ENCODE measurements around the gene ABCD4. TPM values are rescaled to one million over a fixed set of nuclear protein-coding genes. Genes with fewer than 3 reads are reported as not detected.
A peak's percentile ranks its signal among the peaks of the same experiment; 100 is the strongest.

Gene ABCD4
- polyA plus RNA-seq = 100 to 1,000 TPM in 1 of 4 donors, 10 to 100 TPM in 3; 31.1 to 138 (median 51.7) TPM
- long read RNA-seq, donor 1 = 0 reads
- long read RNA-seq, donor 2, partial matches to known transcripts = 0 of 4 reads
- long read RNA-seq, donor 2, other reads (novel, unspliced or antisense) = 0 of 4 reads
- long read RNA-seq, donor 3, partial matches to known transcripts = 9 of 18 reads
- long read RNA-seq, donor 3, other reads (novel, unspliced or antisense) = 0 of 18 reads
- long read RNA-seq, donor 4 = 0 reads
- long read RNA-seq, donor 5, partial matches to known transcripts = 0 of 3 reads
- long read RNA-seq, donor 5, other reads (novel, unspliced or antisense) = 0 of 3 reads
- long read RNA-seq, donor 6, partial matches to known transcripts = 18 of 23 reads
- long read RNA-seq, donor 6, other reads (novel, unspliced or antisense) = 0 of 23 reads
- long read RNA-seq, donor 7 = 0 reads
- long read RNA-seq, donor 8 = 0 reads
- long read RNA-seq, donor 9, partial matches to known transcripts = 5 of 7 reads
- long read RNA-seq, donor 9, other reads (novel, unspliced or antisense) = 0 of 7 reads
- long read RNA-seq, donor 10, partial matches to known transcripts = 8 of 14 reads
- long read RNA-seq, donor 10, other reads (novel, unspliced or antisense) = 0 of 14 reads

GRCh38 chr14:74302634-74303569 is at the start of gene ABCD4:
TSS of gene ABCD4 (minus strand) at chr14:74302934. CDS start at chr14:74302912, 22 bp downstream.
- Histone ChIP-seq H3K4me1 (ENCODE audit: control insufficient read depth in 3 of 3, insufficient read depth in 2 of 3, low read depth in 1 of 3, low read length in 2 of 3) (peaks cover 3 to 19% (median 5%) of the 10 kb centered on the region in 3 donors), H3K27ac (ENCODE audit: low read depth in 1 of 3, low read length in 2 of 3) (peak within 1 kb of the TSS; percentile 86 to 95 (median 90)), H3K36me3 (ENCODE audit: control insufficient read depth in 3 of 3, insufficient read depth in 2 of 3, low read depth in 1 of 3, low read length in 3 of 3) (peaks cover 0 to 24% (median 5%) of the 10 kb centered on the region in 3 donors), H3K9me3 (ENCODE audit: control insufficient read depth in 2 of 2, insufficient read depth in 1 of 2, low read depth in 1 of 2, low read length in 1 of 2) (no peaks in the 10 kb centered on the region), H3K4me3 (ENCODE audit: low read depth in 1 of 3, low read length in 3 of 3) (peak within 1 kb of the TSS; percentile 79 to 97 (median 79)), H3K27me3 (ENCODE audit: control insufficient read depth in 3 of 3, insufficient read depth in 3 of 3, low read length in 3 of 3) (no peaks in the 10 kb centered on the region)
- WGBS, 3 donors = 13 to 14% (median 13%) methylated on average over 56 to 61 of the region's 61 CpGs
- no peak for FAIRE-seq
- DNase-seq = peak; percentile 96 to 97

GRCh38 chr14:74350928-74351323 is 48.2 kb upstream of the ABCD4 start:
- WGBS, 3 donors = 0 to 12% (median 5%) methylated on average over 1 of the region's 1 CpG
- peak overlapping the region in 2 of 3 donors; percentile 14 to 73 for H3K27ac ChIP-seq (ENCODE audit: low read depth in 1 of 3, low read length in 2 of 3)
- H3K4me1 ChIP-seq (ENCODE audit: control insufficient read depth in 3 of 3, insufficient read depth in 2 of 3, low read depth in 1 of 3, low read length in 2 of 3) = peaks cover 0 to 47% (median 7%) of the 10 kb centered on the region in 3 donors
- no peak for DNase-seq
- H3K9me3 ChIP-seq (ENCODE audit: control insufficient read depth in 2 of 2, insufficient read depth in 1 of 2, low read depth in 1 of 2, low read length in 1 of 2) = no peaks in the 10 kb centered on the region
- no peaks in the 10 kb centered on the region for H3K36me3 ChIP-seq (ENCODE audit: control insufficient read depth in 3 of 3, insufficient read depth in 2 of 3, low read depth in 1 of 3, low read length in 3 of 3)
- no peak overlapping the region for H3K4me3 ChIP-seq (ENCODE audit: low read depth in 1 of 3, low read length in 3 of 3)
- no peak for FAIRE-seq
- peaks cover 0 to 6% (median 0%) of the 10 kb centered on the region in 3 donors for H3K27me3 ChIP-seq (ENCODE audit: control insufficient read depth in 3 of 3, insufficient read depth in 3 of 3, low read length in 3 of 3)

- FAIRE-seq = no peak
- peaks cover 0 to 47% (median 7%) of the 10 kb centered on the region in 3 donors for H3K4me1 ChIP-seq (ENCODE audit: control insufficient read depth in 3 of 3, insufficient read depth in 2 of 3, low read depth in 1 of 3, low read length in 2 of 3)
- 12 to 28% (median 17%) methylated on average over 11 of the region's 11 CpGs for WGBS, 3 donors
- H3K36me3 ChIP-seq (ENCODE audit: control insufficient read depth in 3 of 3, insufficient read depth in 2 of 3, low read depth in 1 of 3, low read length in 3 of 3) = no peaks in the 10 kb centered on the region
- H3K4me3 ChIP-seq (ENCODE audit: low read depth in 1 of 3, low read length in 3 of 3) = no peak overlapping the region
- H3K27me3 ChIP-seq (ENCODE audit: control insufficient read depth in 3 of 3, insufficient read depth in 3 of 3, low read length in 3 of 3) = peaks cover 0 to 6% (median 0%) of the 10 kb centered on the region in 3 donors
- H3K27ac ChIP-seq (ENCODE audit: low read depth in 1 of 3, low read length in 2 of 3) = peak overlapping the region in 2 of 3 donors; percentile 45 to 73
- peak; percentile 43 to 76 for DNase-seq
- no peaks in the 10 kb centered on the region for H3K9me3 ChIP-seq (ENCODE audit: control insufficient read depth in 2 of 2, insufficient read depth in 1 of 2, low read depth in 1 of 2, low read length in 1 of 2)
These were observed 47.6 kb upstream of the ABCD4 start for GRCh38 chr14:74350211-74350927.

GRCh38 chr14:74349757-74350156 is 47.0 kb upstream of the ABCD4 start:
- Histone ChIP-seq H3K27ac (ENCODE audit: low read depth in 1 of 3, low read length in 2 of 3) (peak overlapping the region in 2 of 3 donors; percentile 45 to 73), H3K4me3 (ENCODE audit: low read depth in 1 of 3, low read length in 3 of 3) (no peak overlapping the region)

GRCh38 chr14:74348735-74349463 is 46.2 kb upstream of the ABCD4 start:
- Histone ChIP-seq H3K4me1 (ENCODE audit: control insufficient read depth in 3 of 3, insufficient read depth in 2 of 3, low read depth in 1 of 3, low read length in 2 of 3) (peaks cover 0 to 47% (median 7%) of the 10 kb centered on the region in 3 donors), H3K27me3 (ENCODE audit: control insufficient read depth in 3 of 3, insufficient read depth in 3 of 3, low read length in 3 of 3) (peaks cover 0 to 6% (median 0%) of the 10 kb centered on the region in 3 donors), H3K36me3 (ENCODE audit: control insufficient read depth in 3 of 3, insufficient read depth in 2 of 3, low read depth in 1 of 3, low read length in 3 of 3) (no peaks in the 10 kb centered on the region), H3K9me3 (ENCODE audit: control insufficient read depth in 2 of 2, insufficient read depth in 1 of 2, low read depth in 1 of 2, low read length in 1 of 2) (no peaks in the 10 kb centered on the region), H3K27ac (ENCODE audit: low read depth in 1 of 3, low read length in 2 of 3) (peak overlapping the region in 1 of 3 donors; percentile 64), H3K4me3 (ENCODE audit: low read depth in 1 of 3, low read length in 3 of 3) (no peak overlapping the region)
- 51 to 71% (median 69%) methylated on average over 13 to 17 of the region's 17 CpGs for WGBS, 3 donors
- FAIRE-seq (no peak), DNase-seq (no peak)

More at GRCh38 chr14:74349757-74350156, 47.0 kb upstream of the ABCD4 start:
- Histone ChIP-seq H3K4me1 (ENCODE audit: control insufficient read depth in 3 of 3, insufficient read depth in 2 of 3, low read depth in 1 of 3, low read length in 2 of 3) (peaks cover 0 to 47% (median 7%) of the 10 kb centered on the region in 3 donors), H3K9me3 (ENCODE audit: control insufficient read depth in 2 of 2, insufficient read depth in 1 of 2, low read depth in 1 of 2, low read length in 1 of 2) (no peaks in the 10 kb centered on the region), H3K36me3 (ENCODE audit: control insufficient read depth in 3 of 3, insufficient read depth in 2 of 3, low read depth in 1 of 3, low read length in 3 of 3) (no peaks in the 10 kb centered on the region), H3K27me3 (ENCODE audit: control insufficient read depth in 3 of 3, insufficient read depth in 3 of 3, low read length in 3 of 3) (peaks cover 0 to 6% (median 0%) of the 10 kb centered on the region in 3 donors)
- FAIRE-seq = no peak
- 13 to 33% (median 21%) methylated on average over 4 of the region's 4 CpGs for WGBS, 3 donors
- DNase-seq = peak; percentile 84 to 94

- FAIRE-seq = no peak
- DNase-seq = no peak
- WGBS, 3 donors = 66 to 89% (median 80%) methylated on average over 12 of the region's 12 CpGs
These were observed 45.6 kb upstream of the ABCD4 start, which contains the start of gene VRTN for GRCh38 chr14:74348241-74348734. TSS of gene VRTN (plus strand) at chr14:74348471. CDS start at chr14:74356784, 8,313 bp downstream.

GRCh38 chr14:74347795-74348100 is 45.0 kb upstream of the ABCD4 start:
- no peak overlapping the region for H3K4me3 ChIP-seq (ENCODE audit: low read depth in 1 of 3, low read length in 3 of 3)
- H3K36me3 ChIP-seq (ENCODE audit: control insufficient read depth in 3 of 3, insufficient read depth in 2 of 3, low read depth in 1 of 3, low read length in 3 of 3) = no peaks in the 10 kb centered on the region
- H3K27me3 ChIP-seq (ENCODE audit: control insufficient read depth in 3 of 3, insufficient read depth in 3 of 3, low read length in 3 of 3) = peaks cover 0 to 6% (median 0%) of the 10 kb centered on the region in 3 donors
- no peaks in the 10 kb centered on the region for H3K9me3 ChIP-seq (ENCODE audit: control insufficient read depth in 2 of 2, insufficient read depth in 1 of 2, low read depth in 1 of 2, low read length in 1 of 2)
- WGBS, 3 donors = 50 to 71% (median 53%) methylated on average over 1 of the region's 1 CpG
- FAIRE-seq (no peak), DNase-seq (no peak)
- no peak overlapping the region for H3K27ac ChIP-seq (ENCODE audit: low read depth in 1 of 3, low read length in 2 of 3)
- peaks cover 0 to 47% (median 7%) of the 10 kb centered on the region in 3 donors for H3K4me1 ChIP-seq (ENCODE audit: control insufficient read depth in 3 of 3, insufficient read depth in 2 of 3, low read depth in 1 of 3, low read length in 2 of 3)

More at GRCh38 chr14:74348241-74348734, 45.6 kb upstream of the ABCD4 start, which contains the start of gene VRTN:
- Histone ChIP-seq H3K4me3 (ENCODE audit: low read depth in 1 of 3, low read length in 3 of 3) (no peak within 1 kb of the TSS), H3K36me3 (ENCODE audit: control insufficient read depth in 3 of 3, insufficient read depth in 2 of 3, low read depth in 1 of 3, low read length in 3 of 3) (no peaks in the 10 kb centered on the region), H3K27ac (ENCODE audit: low read depth in 1 of 3, low read length in 2 of 3) (peak within 1 kb of the TSS in 1 of 3 donors; percentile 64), H3K4me1 (ENCODE audit: control insufficient read depth in 3 of 3, insufficient read depth in 2 of 3, low read depth in 1 of 3, low read length in 2 of 3) (peaks cover 0 to 47% (median 7%) of the 10 kb centered on the region in 3 donors), H3K27me3 (ENCODE audit: control insufficient read depth in 3 of 3, insufficient read depth in 3 of 3, low read length in 3 of 3) (peaks cover 0 to 6% (median 0%) of the 10 kb centered on the region in 3 donors), H3K9me3 (ENCODE audit: control insufficient read depth in 2 of 2, insufficient read depth in 1 of 2, low read depth in 1 of 2, low read length in 1 of 2) (no peaks in the 10 kb centered on the region)
